ENCODE data around the gene HMOX1.
"Not testable (repeated sequence)": the region's sequence is repeated elsewhere in the genome, so short reads cannot be mapped to it uniquely, and the experiment has no call there.

The HMOX1 gene

DNA sequence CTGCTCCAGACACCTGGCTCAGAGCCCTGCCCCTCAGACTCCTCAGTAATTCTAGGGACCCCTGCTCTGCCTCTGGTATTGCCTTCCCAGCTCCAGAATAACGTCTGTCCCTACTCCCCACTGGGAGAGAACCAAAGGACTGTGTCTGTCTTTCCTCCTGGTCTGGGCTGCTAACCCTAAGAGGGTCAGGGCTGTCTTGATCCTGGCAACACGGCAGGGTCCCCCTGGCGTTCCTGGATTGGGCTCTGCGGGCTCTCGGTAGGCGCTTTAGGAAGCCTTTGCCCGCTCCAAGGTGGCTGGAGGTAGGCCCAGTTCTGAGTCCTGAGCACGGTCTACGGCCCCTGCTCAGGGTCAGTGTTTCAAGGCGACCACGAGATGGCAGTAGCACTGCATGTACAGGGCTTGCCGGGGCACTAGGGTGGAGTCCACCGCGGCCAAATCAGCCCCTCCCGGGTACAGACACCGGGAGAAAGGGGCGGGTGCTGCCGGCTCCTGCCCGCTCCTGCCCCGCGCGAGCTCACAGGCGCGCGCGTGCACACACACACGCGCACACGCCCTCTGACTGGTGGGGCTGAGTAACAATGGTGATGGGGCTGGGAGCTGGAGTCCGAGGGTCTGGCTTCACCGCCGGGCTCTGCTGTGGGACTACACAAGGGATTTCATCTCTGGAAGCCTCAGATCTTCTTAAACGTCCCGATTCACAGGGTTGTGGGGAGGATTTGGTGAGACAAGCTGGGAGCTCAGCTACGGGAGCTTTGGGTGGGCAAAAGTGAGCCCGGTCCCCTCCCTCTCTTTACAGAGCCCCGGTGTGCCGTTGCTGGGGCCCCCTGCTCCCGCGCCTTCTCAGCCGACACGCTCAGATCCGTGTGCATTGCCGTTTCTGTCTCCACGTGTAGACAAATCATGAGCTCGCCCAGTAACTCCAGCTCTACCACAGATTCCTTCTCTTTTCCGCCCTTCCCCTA is 30.1 kb upstream of the HMOX1 start:
- no peak for FAIRE-seq

GRCh38 chr22:35352214-35353111 is 28.4 kb upstream of the HMOX1 start:
- FAIRE-seq, result no peak

GRCh38 chr22:35353318-35353717 is 27.6 kb upstream of the HMOX1 start:
- no peak for FAIRE-seq

GRCh38 chr22:35354068-35354467 is 26.8 kb upstream of the HMOX1 start:
- FAIRE-seq, result no peak

GRCh38 chr22:35357883-35358621 is 22.8 kb upstream of the HMOX1 start:
- no peak for FAIRE-seq

DNA sequence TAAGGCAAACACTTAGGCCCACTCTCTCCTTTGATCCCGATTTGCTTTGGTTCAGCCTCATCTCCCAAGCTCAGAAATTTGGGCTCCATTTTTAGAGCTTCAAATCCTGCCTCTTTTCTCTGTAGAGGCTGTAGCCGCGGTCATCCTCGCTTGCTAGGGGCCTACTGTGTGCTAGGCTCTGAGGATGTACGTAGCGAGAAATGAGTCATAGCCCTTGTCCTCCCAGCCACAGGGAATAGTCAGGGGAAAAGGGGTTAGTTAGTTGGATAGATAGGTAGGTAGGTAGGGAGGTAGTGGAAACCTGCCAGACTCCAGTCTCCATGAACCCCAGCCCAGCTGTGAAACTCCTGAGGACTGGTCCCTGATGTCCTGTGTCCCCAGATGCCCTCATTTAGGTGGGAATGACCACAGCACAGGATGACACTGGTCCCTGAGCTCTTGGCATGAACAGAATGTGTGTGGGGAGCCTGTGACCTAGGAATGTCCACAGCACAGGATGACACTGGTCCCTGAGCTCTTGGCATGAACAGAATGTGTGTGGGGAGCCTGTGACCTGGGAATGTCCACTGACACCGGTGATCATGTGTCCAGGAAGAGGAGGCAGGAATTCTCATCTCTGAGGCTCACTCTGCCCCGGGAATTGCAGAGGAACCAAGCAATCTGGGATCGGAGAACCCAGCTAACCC is 21.4 kb upstream of the HMOX1 start:
- no peak for FAIRE-seq

DNA sequence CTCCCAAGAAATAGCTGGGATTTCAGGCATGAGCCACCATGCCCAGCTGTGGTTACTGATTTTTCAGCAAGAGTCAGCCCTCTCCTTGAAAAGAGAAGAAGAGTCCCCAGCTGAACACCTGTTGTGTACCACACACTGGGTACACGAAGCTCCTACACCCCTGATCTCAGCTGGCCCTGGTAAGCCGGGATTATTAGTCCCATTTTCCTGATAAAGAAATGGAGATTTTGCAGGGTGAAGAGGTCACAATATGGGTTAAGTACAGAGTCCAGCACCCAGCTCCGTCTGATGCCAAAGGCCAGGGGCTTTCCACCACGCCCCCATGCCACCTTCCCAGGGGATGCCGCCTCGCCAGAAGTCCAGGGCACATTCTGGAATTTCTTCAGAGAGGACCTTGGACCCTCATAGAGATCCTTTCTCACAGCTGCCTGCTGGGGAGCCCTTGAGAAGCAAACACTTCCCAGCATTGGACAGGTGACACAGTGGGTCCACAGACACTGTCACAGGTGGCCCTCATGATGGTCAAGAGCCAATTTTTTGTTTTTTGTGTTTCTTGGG is 19.8 kb upstream of the HMOX1 start:
- FAIRE-seq, result no peak

DNA sequence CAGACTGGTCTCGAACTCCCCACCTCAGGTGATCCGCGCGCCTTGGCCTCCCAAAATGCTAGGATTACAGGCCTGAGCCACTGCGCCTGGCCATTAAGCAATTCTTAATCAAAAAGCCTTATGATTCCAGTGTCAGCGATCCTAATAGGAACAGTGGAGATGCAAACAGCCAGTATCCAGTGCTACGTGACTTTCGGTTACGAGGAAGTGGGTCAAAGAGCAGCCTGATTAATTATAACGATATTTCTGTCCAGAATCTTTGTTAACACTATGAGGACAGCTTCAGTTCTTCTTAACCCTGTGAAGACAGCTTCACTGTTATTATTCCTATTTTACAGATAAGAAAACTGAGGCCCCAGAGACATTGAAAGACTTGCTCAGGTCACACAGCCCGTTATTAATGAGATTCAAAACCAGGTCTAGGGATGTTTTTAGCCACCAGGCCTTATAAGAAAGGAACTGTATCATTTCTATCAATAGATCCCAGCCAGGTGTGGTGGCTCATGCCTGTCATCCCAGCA is 17.3 kb upstream of the HMOX1 start:
- no peak for FAIRE-seq

DNA sequence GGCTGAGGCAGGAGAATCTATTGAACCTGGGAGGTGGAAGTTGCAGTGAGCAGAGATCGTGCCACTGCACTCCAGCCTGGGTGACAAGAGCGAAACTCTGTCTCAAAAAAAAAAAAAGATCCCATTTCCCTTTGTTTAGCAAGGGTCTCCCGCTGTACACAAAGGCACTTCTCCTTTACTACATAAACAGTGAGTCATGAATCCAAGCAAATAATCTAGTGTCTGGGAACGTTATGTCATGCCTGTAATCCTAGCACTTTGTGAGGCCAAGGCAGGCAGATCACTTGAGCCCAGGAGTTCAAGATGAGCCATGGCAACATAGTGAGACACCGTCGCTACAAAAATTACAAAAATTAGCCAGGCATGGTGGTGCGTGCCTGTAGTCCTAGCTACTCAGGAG is 16.7 kb upstream of the HMOX1 start:
- FAIRE-seq, result not testable (repeated sequence)

DNA sequence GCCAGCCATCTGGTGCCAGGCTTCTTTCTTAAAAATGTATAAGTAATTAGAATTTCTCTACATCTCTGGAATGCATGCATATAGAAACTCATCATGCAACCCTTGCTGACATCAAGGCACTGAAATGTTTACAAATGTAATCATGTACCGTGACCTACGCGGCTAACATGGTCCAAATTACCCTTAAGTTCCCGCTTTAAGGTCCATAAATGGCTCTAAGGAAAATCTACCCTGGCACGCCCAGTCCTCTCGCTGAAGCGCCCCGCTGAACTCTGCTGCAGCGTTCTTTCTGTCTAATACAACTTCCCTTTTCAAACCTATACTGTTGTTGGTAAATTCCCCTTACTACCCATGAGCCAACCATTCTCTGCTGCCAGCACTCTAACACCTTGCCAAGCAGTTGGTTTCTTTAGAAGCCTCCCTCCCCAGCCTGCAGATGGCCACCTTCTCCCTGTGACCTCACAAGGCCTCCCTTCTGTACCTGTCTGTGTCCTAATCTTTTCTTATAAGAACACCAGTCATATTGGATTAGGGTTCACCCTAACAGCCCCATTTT is 13.5 kb upstream of the HMOX1 start:
- no peak for FAIRE-seq

- no peak for FAIRE-seq
These were observed 12.5 kb upstream of the HMOX1 start for GRCh38 chr22:35368386-35368785.

DNA sequence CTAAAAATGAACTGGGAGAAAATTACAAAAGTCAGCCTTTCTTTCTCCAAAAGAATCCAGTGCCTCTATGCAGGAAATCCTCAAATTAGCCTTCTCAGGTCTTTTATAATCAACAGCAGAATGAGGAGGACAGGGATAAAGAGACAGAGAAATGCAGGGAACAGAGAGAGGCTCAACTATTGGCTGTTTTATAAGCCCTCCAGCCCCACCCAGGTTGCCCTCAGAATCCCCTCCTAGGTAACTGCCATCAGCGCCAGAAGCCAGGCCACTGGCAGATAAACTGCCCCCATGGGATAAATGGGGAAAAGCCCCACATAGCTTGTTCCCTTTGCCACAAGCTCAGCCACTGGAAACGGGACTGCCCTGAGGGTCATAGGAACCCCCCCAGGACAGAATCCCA is 10.9 kb upstream of the HMOX1 start:
- no peak for FAIRE-seq

GRCh38 chr22:35373781-35374180 is 7.1 kb upstream of the HMOX1 start:
- no peak for FAIRE-seq

DNA sequence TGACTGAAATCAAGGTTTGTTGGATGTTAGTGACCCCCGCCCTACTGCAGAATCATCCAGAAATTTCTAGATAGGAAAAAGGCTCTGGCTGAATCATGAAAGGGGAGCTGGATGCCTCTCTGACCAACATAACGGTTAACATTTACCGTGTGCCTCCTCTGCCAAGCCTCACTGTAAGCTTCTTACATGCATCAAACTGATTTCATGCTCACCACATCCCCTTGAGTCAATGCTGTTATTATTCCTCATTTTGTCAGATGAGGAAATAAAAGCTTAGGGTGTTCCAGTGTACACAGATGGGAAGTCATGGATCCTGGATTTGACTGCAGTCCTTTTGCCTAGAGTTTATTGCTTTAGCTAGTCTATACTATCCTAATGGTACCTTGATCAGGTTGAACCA is 5.9 kb upstream of the HMOX1 start:
- FAIRE-seq, result no peak

- FAIRE-seq, result no peak
These were observed 5.4 kb upstream of the HMOX1 start for GRCh38 chr22:35375526-35375925.

GRCh38 chr22:35376728-35377472 is 4.0 kb upstream of the HMOX1 start:
- FAIRE-seq, result no peak

DNA sequence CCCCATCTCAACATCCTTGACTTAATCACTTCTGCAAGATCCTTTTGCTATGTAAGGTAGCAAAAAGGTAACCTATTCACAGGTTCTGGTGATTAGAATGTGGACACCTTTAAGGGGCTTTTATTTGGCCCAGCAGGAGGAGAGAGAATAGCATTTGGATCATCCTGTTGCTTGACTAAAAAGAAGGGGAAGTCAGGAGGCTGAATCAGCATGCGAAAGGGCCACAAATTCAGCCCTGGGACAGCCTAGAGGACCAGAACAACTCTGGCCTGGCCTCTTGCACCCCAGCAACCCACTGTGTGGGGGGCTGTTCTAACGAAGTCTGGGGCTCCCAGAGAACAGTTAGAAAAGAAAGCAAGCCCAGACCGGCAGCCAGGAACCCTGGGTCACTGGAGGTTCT is 3.2 kb upstream of the HMOX1 start:
- FAIRE-seq, result no peak

GRCh38 chr22:35378621-35379020 is 2.3 kb upstream of the HMOX1 start:
- FAIRE-seq, result no peak

DNA sequence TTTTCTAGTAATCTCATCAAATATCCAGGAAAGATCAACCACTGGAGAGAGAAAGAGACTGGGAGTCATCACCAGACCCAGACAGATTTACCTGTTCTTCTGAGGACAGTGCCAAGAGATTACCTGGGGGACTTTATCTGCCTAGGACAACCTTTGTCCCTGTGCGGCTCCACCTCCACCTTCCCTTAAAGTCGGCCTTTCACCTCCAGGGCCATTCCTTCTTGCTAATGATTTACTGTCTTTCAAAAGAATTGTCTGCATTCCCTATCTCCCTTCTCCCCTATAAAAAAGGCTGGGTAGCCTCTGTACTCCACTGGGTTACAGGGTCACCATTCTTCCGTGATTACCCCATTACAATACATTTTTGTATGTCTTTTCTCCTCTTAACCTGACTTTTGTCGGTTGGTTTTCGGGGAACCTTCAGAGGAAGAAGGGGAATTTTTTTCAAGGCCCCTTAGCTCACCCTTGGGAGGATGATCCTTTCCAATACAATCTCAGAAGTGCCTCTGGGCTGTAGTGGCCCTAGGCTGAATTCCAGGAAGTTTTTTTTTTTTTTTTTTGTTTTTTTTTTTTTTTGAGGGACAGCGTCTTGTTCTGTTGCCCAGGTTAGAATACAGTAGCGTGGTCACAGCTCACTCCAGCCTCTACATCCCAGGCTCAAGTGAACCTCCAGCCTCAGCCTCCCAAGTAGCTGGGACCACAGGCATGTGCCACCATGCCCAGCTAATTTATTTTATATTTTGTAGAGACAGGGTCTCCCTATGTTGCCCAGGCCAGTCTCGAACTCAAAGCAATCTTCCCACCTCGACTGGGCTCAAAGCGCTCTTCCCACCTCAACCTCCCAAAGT is 1.5 kb upstream of the HMOX1 start:
- no peak for FAIRE-seq

DNA sequence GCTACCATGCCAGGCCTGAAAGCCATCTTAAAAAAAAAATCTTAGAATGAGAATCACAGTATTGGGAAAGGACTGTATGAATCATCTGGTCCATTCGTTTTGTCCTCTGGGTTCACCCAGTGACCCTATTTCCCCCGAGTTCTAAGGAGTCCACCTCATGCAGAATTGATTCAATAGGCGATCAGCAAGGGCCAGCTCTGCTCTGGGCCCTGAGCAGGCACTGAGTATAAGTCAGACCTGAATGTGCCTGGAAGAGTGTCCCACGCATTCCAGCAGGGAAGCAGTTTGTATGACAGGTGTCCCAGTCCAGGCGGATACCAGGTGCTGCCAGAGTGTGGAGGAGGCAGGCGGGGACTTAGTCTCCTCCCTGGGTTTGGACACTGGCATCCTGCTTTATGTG is 883 bp upstream of the HMOX1 start:
- no peak for FAIRE-seq

All from colon (tissue), 2 donors.